ENCODE data around the gene CST2.
"Not testable (repeated sequence)": the region's sequence is repeated elsewhere in the genome, so short reads cannot be mapped to it uniquely, and the experiment has no call there.

The CST2 gene

DNA sequence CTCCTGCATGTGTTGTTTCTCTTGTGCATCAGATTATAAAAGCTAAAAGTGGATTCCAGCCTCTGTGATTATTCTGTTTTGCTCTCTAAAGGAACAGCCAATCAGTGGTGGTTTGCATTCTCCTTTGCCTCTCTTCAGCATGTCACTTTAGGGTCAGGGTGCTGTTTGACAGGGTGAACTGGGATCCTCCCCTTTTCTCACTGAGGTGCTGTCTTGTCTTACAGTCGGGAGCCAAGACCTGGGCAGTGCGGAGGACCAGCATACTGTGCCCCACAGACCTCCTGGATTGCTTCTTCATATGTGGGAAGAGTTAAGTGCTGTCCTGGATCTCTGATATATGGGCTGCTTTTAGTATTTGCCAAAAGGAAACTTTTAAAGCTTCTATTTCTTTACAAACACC is 15.2 kb upstream of the CST2 start:
- Histone ChIP-seq H3K36me3 (ENCODE audit: insufficient read depth, low read length) (no peaks in the 10 kb centered on the region), H3F3A (ENCODE audit: insufficient read depth, low read length) (no peaks in the 10 kb centered on the region), H4K20me1 (ENCODE audit: insufficient read depth, low read length) (no peaks in the 10 kb centered on the region), H3K79me2 (ENCODE audit: insufficient read depth, low read length) (no peaks in the 10 kb centered on the region), H3K9ac (ENCODE audit: low read length) (no peak overlapping the region), H2AFZ (ENCODE audit: low read length) (no peak overlapping the region), H3K4me3 (ENCODE audit: low read depth, low read length, poor library complexity, severe bottlenecking) (no peak overlapping the region), H3K27me3 (ENCODE audit: insufficient read depth, low read length) (no peaks in the 10 kb centered on the region), H3K9me3 (ENCODE audit: low read length) (no peaks in the 10 kb centered on the region), H3K27ac (ENCODE audit: low read depth, low read length, poor library complexity, severe bottlenecking) (no peak overlapping the region), H3K4me2 (ENCODE audit: low read length) (no peak overlapping the region), H3K9me2 (ENCODE audit: low read depth, low read length) (no peaks in the 10 kb centered on the region), H3K4me1 (ENCODE audit: insufficient read depth, low read length, severe bottlenecking) (no peaks in the 10 kb centered on the region)
- no peak for TF ChIP-seq EZH2 (IDR thresholded peaks at IDR 0.05; ENCODE audit: borderline replicate concordance, low read length)
- TF ChIP-seq, protein P1, sequence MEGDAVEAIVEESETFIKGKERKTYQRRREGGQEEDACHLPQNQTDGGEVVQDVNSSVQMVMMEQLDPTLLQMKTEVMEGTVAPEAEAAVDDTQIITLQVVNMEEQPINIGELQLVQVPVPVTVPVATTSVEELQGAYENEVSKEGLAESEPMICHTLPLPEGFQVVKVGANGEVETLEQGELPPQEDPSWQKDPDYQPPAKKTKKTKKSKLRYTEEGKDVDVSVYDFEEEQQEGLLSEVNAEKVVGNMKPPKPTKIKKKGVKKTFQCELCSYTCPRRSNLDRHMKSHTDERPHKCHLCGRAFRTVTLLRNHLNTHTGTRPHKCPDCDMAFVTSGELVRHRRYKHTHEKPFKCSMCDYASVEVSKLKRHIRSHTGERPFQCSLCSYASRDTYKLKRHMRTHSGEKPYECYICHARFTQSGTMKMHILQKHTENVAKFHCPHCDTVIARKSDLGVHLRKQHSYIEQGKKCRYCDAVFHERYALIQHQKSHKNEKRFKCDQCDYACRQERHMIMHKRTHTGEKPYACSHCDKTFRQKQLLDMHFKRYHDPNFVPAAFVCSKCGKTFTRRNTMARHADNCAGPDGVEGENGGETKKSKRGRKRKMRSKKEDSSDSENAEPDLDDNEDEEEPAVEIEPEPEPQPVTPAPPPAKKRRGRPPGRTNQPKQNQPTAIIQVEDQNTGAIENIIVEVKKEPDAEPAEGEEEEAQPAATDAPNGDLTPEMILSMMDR (IDR thresholded peaks at IDR 0.05; ENCODE audit: low read length) = no peak

DNA sequence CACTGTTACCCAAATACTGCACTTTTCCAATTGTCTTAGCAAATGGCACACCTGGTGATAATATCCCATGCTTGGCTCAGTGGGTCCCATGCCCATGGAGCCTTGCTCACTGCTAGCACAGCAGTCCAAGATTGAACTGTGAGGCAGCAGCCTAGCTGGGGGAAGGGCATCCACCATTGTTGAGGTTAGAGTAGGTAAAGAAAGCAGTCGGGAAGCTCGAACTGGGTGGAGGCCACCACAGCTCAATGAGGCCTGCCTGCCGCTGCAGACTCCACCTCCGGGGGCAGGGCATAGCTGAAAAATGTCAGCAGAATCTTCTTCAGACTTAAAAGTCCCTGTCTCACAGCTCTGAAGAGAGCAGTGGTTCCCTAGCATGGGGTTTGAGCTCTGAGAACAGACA is 9.2 kb upstream of the CST2 start:
- H3K27me3 ChIP-seq (ENCODE audit: insufficient read depth, low read length) = no peaks in the 10 kb centered on the region
- H4K20me1 ChIP-seq (ENCODE audit: insufficient read depth, low read length) = no peaks in the 10 kb centered on the region
- no peaks in the 10 kb centered on the region for H3K79me2 ChIP-seq (ENCODE audit: insufficient read depth, low read length)

DNA sequence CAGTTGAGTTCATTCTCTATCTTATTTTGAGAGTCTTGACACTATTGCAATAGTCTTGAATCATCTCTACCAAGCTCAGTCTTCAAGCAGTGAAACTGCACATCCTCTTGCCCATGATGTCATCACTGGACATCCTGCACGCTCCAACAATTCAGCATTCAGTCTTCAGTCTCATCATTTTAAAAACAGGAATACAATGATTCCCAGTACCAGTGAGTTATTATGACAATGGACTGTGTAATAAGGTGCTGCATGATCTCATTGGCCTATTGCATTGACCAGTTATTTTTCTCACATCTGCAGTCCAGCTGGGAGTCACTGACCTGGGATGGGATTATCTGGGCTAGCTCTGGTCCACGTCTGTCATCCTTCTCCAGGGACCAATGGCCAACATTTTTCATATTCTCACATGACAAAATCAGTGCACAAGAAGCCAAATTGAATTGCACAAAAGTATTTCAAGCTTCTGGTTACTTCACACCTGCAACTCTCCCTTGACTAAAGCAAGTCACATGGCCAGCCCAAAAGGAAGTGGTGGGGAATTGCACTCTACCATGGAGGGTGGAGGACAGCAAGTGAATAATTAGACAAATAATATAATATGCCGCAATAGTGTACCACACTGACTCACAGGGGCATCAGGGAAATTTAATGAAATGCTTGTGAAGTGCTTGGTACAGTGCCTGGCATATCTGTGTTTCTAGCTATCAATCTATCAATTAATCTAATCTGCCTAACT is 6.4 kb upstream of the CST2 start:
- Histone ChIP-seq H3K79me2 (ENCODE audit: insufficient read depth, low read length) (no peaks in the 10 kb centered on the region), H3K4me2 (ENCODE audit: low read length) (no peak overlapping the region), H3K4me1 (ENCODE audit: insufficient read depth, low read length, severe bottlenecking) (no peaks in the 10 kb centered on the region), H3F3A (ENCODE audit: insufficient read depth, low read length) (no peaks in the 10 kb centered on the region), H3K36me3 (ENCODE audit: insufficient read depth, low read length) (no peaks in the 10 kb centered on the region), H3K9me2 (ENCODE audit: low read depth, low read length) (no peaks in the 10 kb centered on the region), H4K20me1 (ENCODE audit: insufficient read depth, low read length) (no peaks in the 10 kb centered on the region), H3K27ac (ENCODE audit: low read depth, low read length, poor library complexity, severe bottlenecking) (no peak overlapping the region), H3K9me3 (ENCODE audit: low read length) (no peaks in the 10 kb centered on the region), H3K9ac (ENCODE audit: low read length) (no peak overlapping the region), H3K27me3 (ENCODE audit: insufficient read depth, low read length) (no peaks in the 10 kb centered on the region), H2AFZ (ENCODE audit: low read length) (no peak overlapping the region), H3K4me3 (ENCODE audit: low read depth, low read length, poor library complexity, severe bottlenecking) (no peak overlapping the region)
- TF ChIP-seq EZH2 (IDR thresholded peaks at IDR 0.05; ENCODE audit: borderline replicate concordance, low read length) = no peak
- TF ChIP-seq, protein P1 (IDR thresholded peaks at IDR 0.05; ENCODE audit: low read length) = no peak

More for the DNA sequence above, 9.2 kb upstream of the CST2 start:
- Histone ChIP-seq H3K9ac (ENCODE audit: low read length) (no peak overlapping the region), H3F3A (ENCODE audit: insufficient read depth, low read length) (no peaks in the 10 kb centered on the region), H3K4me1 (ENCODE audit: insufficient read depth, low read length, severe bottlenecking) (no peaks in the 10 kb centered on the region), H2AFZ (ENCODE audit: low read length) (no peak overlapping the region), H3K9me3 (ENCODE audit: low read length) (no peaks in the 10 kb centered on the region), H3K9me2 (ENCODE audit: low read depth, low read length) (no peaks in the 10 kb centered on the region), H3K36me3 (ENCODE audit: insufficient read depth, low read length) (no peaks in the 10 kb centered on the region), H3K4me2 (ENCODE audit: low read length) (no peak overlapping the region), H3K4me3 (ENCODE audit: low read depth, low read length, poor library complexity, severe bottlenecking) (no peak overlapping the region), H3K27ac (ENCODE audit: low read depth, low read length, poor library complexity, severe bottlenecking) (no peak overlapping the region)
- TF ChIP-seq EZH2 (IDR thresholded peaks at IDR 0.05; ENCODE audit: borderline replicate concordance, low read length) = no peak
- TF ChIP-seq, protein P1 (IDR thresholded peaks at IDR 0.05; ENCODE audit: low read length) = no peak

DNA sequence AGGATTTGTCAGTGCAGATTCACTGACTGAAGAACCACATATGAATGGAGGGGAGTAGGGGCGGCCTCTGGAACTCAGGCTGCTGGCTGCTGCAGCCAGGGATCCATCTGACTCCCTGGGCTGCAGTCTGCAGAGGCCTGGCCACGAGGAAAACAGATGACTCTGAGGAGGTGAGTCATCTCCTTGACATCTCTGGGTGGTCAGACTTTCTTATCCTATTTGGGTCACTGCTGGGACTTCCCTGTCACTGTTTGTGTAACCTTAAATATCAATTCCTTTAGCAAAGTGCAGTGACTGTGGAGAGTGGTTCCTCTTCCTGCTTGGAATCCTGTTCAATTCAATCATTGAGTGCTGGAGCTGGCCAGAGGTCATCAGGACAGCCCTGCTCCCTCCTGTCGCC is 5.4 kb upstream of the CST2 start:
- H3K79me2 ChIP-seq (ENCODE audit: insufficient read depth, low read length); H3K27me3 ChIP-seq (ENCODE audit: insufficient read depth, low read length); H3K4me1 ChIP-seq (ENCODE audit: insufficient read depth, low read length, severe bottlenecking); H2AFZ ChIP-seq (ENCODE audit: low read length); H3K9me3 ChIP-seq (ENCODE audit: low read length); H3K4me3 ChIP-seq (ENCODE audit: low read depth, low read length, poor library complexity, severe bottlenecking); H3K27ac ChIP-seq (ENCODE audit: low read depth, low read length, poor library complexity, severe bottlenecking); H4K20me1 ChIP-seq (ENCODE audit: insufficient read depth, low read length); H3F3A ChIP-seq (ENCODE audit: insufficient read depth, low read length); H3K9ac ChIP-seq (ENCODE audit: low read length); H3K36me3 ChIP-seq (ENCODE audit: insufficient read depth, low read length); H3K4me2 ChIP-seq (ENCODE audit: low read length); H3K9me2 ChIP-seq (ENCODE audit: low read depth, low read length): not testable (repeated sequence)
